ENCODE data around the gene SLC46A2. TPM values are rescaled to one million over a fixed set of nuclear protein-coding genes. Genes with fewer than 3 reads are reported as not detected.
A peak's percentile ranks its signal among the peaks of the same experiment; 100 is the strongest.

The SLC46A2 gene
- total RNA-seq, 6 donors from 2014 or later, result 9.1 to 23.6 (median 14.8) TPM

DNA sequence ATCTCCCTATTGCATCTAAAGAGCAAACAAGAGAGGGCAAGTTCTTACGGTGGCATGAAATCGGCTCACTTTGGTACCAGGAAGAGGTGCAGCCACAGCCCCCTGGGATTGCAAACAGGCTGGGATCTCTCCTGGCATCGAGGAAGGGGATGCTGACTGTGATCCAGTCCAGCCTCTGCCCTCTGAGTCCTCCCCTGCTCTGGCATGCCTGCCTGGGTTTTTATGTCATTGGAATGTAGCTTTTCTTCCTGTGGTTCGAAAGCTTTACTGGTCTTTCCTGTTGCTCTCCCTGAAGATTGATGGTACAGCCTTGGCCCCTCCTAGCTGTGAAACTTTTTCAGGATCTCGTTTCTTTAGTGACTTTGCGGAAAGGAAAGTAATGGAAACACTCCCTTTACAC lies 6.6 kb downstream of the SLC46A2 start:
- 24 to 35% methylated on average over 5 to 6 of the region's 6 CpGs for WGBS, 2 donors
- TF ChIP-seq EP300 (IDR thresholded peaks at IDR 0.05), result no peak
- no peak for TF ChIP-seq POLR2A (IDR thresholded peaks at IDR 0.05)
- TF ChIP-seq POLR2AphosphoS5 (IDR thresholded peaks at IDR 0.05), result no peak
- TF ChIP-seq CTCF (IDR thresholded peaks at IDR 0.05), result no peak
- no peak overlapping the region for H3K27ac ChIP-seq
- H3K36me3 ChIP-seq, result peaks cover 0 to 7% (median 5%) of the 10 kb centered on the region in 4 donors
- no peak for ATAC-seq (ENCODE audit: low FRiP score in 2 of 2)
- H3K4me1 ChIP-seq, result peaks cover 0 to 5% (median 0%) of the 10 kb centered on the region in 4 donors
- no peak overlapping the region for H3K4me3 ChIP-seq
- no peak for DNase-seq
- H3K27me3 ChIP-seq, result no peaks in the 10 kb centered on the region
- no peaks in the 10 kb centered on the region for H3K9me3 ChIP-seq

GRCh38 chr9:112881331-112881730 lies 9.3 kb downstream of the SLC46A2 start:
- DNase-seq (no peak), ATAC-seq (ENCODE audit: low FRiP score in 2 of 2) (peak in 1 of 2 donors; percentile 61)
- H3K27me3 ChIP-seq, result no peaks in the 10 kb centered on the region
- H3K27ac ChIP-seq, result no peak overlapping the region
- H3K4me3 ChIP-seq, result no peak overlapping the region
- WGBS, 2 donors, result 82 to 92% methylated on average over 3 to 7 of the region's 7 CpGs
- H3K9me3 ChIP-seq, result no peaks in the 10 kb centered on the region
- H3K4me1 ChIP-seq, result no peaks in the 10 kb centered on the region
- no peak for TF ChIP-seq EP300 (IDR thresholded peaks at IDR 0.05)
- no peak for TF ChIP-seq POLR2A (IDR thresholded peaks at IDR 0.05)
- no peak for TF ChIP-seq CTCF (IDR thresholded peaks at IDR 0.05)
- no peak for TF ChIP-seq POLR2AphosphoS5 (IDR thresholded peaks at IDR 0.05)
- H3K36me3 ChIP-seq, result peaks cover 0 to 11% (median 10%) of the 10 kb centered on the region in 4 donors

GRCh38 chr9:112880650-112881049 lies 10.0 kb downstream of the SLC46A2 start:
- no peak for ATAC-seq (ENCODE audit: low FRiP score in 2 of 2)
- H3K36me3 ChIP-seq, result peaks cover 0 to 11% (median 11%) of the 10 kb centered on the region in 4 donors
- no peaks in the 10 kb centered on the region for H3K9me3 ChIP-seq
- no peak overlapping the region for H3K4me3 ChIP-seq
- no peak for DNase-seq
- TF ChIP-seq POLR2A (IDR thresholded peaks at IDR 0.05), result no peak
- TF ChIP-seq EP300 (IDR thresholded peaks at IDR 0.05), result no peak
- no peak for TF ChIP-seq CTCF (IDR thresholded peaks at IDR 0.05)
- no peak for TF ChIP-seq POLR2AphosphoS5 (IDR thresholded peaks at IDR 0.05)
- no peaks in the 10 kb centered on the region for H3K27me3 ChIP-seq
- WGBS, 2 donors, result 100% methylated on average over 1 of the region's 1 CpG
- no peak overlapping the region for H3K27ac ChIP-seq
- H3K4me1 ChIP-seq, result no peaks in the 10 kb centered on the region

DNA sequence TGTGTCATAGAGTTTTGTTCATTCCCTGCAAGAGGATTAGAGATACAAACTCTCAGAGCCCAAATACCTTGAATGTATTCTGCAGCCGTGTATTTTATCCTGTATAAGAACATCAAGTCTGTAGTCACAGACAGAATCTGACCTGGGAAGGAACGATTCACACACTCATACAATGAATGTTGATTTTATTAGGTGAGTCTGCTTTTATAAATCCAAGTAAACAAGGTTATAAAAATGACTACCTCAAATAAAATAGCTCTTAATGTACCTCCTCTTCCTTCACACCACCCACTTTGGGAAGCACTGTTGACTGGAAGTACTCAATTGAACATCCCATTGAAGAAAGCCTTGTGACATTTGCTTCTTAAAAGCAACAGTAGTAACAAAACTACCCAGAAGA lies 11.9 kb downstream of the SLC46A2 start:
- no peak for DNase-seq
- ATAC-seq (ENCODE audit: low FRiP score in 2 of 2), result no peak
- 78 to 89% methylated on average over 2 of the region's 2 CpGs for WGBS, 2 donors
- Histone ChIP-seq H3K27me3 (no peaks in the 10 kb centered on the region), H3K36me3 (peaks cover 0 to 16% (median 11%) of the 10 kb centered on the region in 4 donors), H3K27ac (no peak overlapping the region), H3K9me3 (no peaks in the 10 kb centered on the region), H3K4me3 (no peak overlapping the region), H3K4me1 (no peaks in the 10 kb centered on the region)
- TF ChIP-seq POLR2AphosphoS5 (IDR thresholded peaks at IDR 0.05), result no peak
- TF ChIP-seq EP300 (IDR thresholded peaks at IDR 0.05), result no peak
- TF ChIP-seq POLR2A (IDR thresholded peaks at IDR 0.05), result no peak
- TF ChIP-seq CTCF (IDR thresholded peaks at IDR 0.05), result no peak

GRCh38 chr9:112873773-112874405 lies 16.8 kb downstream of the SLC46A2 start:
- 92 to 95% methylated on average over 4 of the region's 4 CpGs for WGBS, 2 donors
- H3K9me3 ChIP-seq, result no peaks in the 10 kb centered on the region
- TF ChIP-seq POLR2AphosphoS5 (IDR thresholded peaks at IDR 0.05) (no peak), POLR2A (IDR thresholded peaks at IDR 0.05) (no peak), CTCF (IDR thresholded peaks at IDR 0.05) (no peak), EP300 (IDR thresholded peaks at IDR 0.05) (no peak)
- H3K36me3 ChIP-seq, result peaks cover 3 to 22% (median 17%) of the 10 kb centered on the region in 4 donors
- DNase-seq (no peak), ATAC-seq (ENCODE audit: low FRiP score in 2 of 2) (no peak)
- no peaks in the 10 kb centered on the region for H3K27me3 ChIP-seq
- H3K27ac ChIP-seq, result no peak overlapping the region
- H3K4me3 ChIP-seq, result no peak overlapping the region
- peaks cover 0 to 5% (median 2%) of the 10 kb centered on the region in 4 donors for H3K4me1 ChIP-seq
